Esophagus squamous epithelium (tissue), 4 donors: Measurements from ENCODE around the gene LRRC38.

Experiments
- CTCF ChIP-seq, 6 experiments: fragments of 450-650 bp in 4 of 6; fragments of 200-600 bp in 2 of 6; sonication (generic) in 2 of 6; IDR thresholded peaks; one replicate each; pipeline ENCODE4 v1.5.1; 2016 to 2019; ENCODE audit warnings: antibody characterized with exemption in 6 of 6, mild to moderate bottlenecking in 4 of 6, moderate library complexity in 4 of 6
- POLR2A ChIP-seq, 4 donors: fragments of 450-650 bp; IDR thresholded peaks; one replicate each; pipeline ENCODE4 v1.6.1; 2017; ENCODE audit warnings: antibody characterized with exemption in 4 of 4, mild to moderate bottlenecking in 4 of 4, moderate library complexity in 3 of 4

- TF ChIP-seq CTCF (IDR thresholded peaks at IDR 0.05), result peak in 1 of 6 experiments; percentile 2
- TF ChIP-seq POLR2A (IDR thresholded peaks at IDR 0.05), result no peak
Measured at GRCh38 chr1:13544221-13544556, 30.4 kb upstream of the LRRC38 start.
